ENCODE measurements around the gene VAV2.
"Not testable (repeated sequence)": the region's sequence is repeated elsewhere in the genome, so short reads cannot be mapped to it uniquely, and the experiment has no call there.

VAV2 gene

GRCh38 chr9:133933426-133934026 lies 58.6 kb downstream of the VAV2 start:
- no peak for DNase-seq

GRCh38 chr9:133932633-133933032 lies 59.5 kb downstream of the VAV2 start:
- no peak for DNase-seq

GRCh38 chr9:133932181-133932580 lies 59.9 kb downstream of the VAV2 start:
- DNase-seq: no peak

GRCh38 chr9:133930682-133931485 lies 61.2 kb downstream of the VAV2 start:
- DNase-seq: no peak

- DNase-seq: no peak
Observed at GRCh38 chr9:133930046-133930681, 62.0 kb downstream of the VAV2 start.

- DNase-seq: no peak
Observed at GRCh38 chr9:133929599-133929998, 62.5 kb downstream of the VAV2 start.

- no peak for DNase-seq
Observed at GRCh38 chr9:133928248-133928764, 63.8 kb downstream of the VAV2 start.

GRCh38 chr9:133927041-133927440 lies 65.1 kb downstream of the VAV2 start:
- no peak for DNase-seq

GRCh38 chr9:133926165-133926856 lies 65.8 kb downstream of the VAV2 start:
- no peak for DNase-seq

GRCh38 chr9:133924453-133924852 lies 67.7 kb downstream of the VAV2 start:
- no peak for DNase-seq

- not testable (repeated sequence) for DNase-seq
Observed at GRCh38 chr9:133923608-133924007, 68.5 kb downstream of the VAV2 start.

- DNase-seq: no peak
Observed at GRCh38 chr9:133921866-133922265, 70.3 kb downstream of the VAV2 start.

- no peak for DNase-seq
Observed at GRCh38 chr9:133920471-133920870, 71.7 kb downstream of the VAV2 start.

GRCh38 chr9:133919253-133920115 lies 72.6 kb downstream of the VAV2 start:
- no peak for DNase-seq

- no peak for DNase-seq
Observed at GRCh38 chr9:133918111-133918813, 73.9 kb downstream of the VAV2 start.

GRCh38 chr9:133917375-133917774 lies 74.7 kb downstream of the VAV2 start:
- DNase-seq: no peak

GRCh38 chr9:133916159-133916541 lies 76.0 kb downstream of the VAV2 start:
- no peak for DNase-seq

- no peak for DNase-seq
Observed at GRCh38 chr9:133915534-133916158, 76.5 kb downstream of the VAV2 start.

- DNase-seq: no peak
Observed at GRCh38 chr9:133914442-133915342, 77.4 kb downstream of the VAV2 start.
